K562 (cell line): ENCODE data around the gene KCNMB2. TPM values are rescaled to one million over a fixed set of nuclear protein-coding genes. Genes with fewer than 3 reads are reported as not detected.

ENCODE experiments used
- ATAC-seq: fragments of 200-7000 bp; cut with Tn5 transposase; 3 replicates; pipeline ENCODE4 v1.9.1; 2020; ENCODE audit warnings: moderate library complexity
- BruUV-seq: library from RNA; stranded (reverse); fragments of 400-500 nt; replicated peaks from 2 replicates; lab custom pipeline; 2021; lab: Mats Ljungman, UMichigan
- CTCF ChIA-PET: fragments of 300-600 bp; formaldehyde crosslinking; extraction: SDS; loops from one replicate; lab custom pipeline; 2021; ENCODE audit warnings: low intra/inter-chr PET ratio; lab: Yijun Ruan, JAX
- POLR2A ChIA-PET: fragments of 300-600, 350-650 bp; sonication (Branson Sonifier 250); formaldehyde crosslinking; extraction: SDS; loops from one replicate; lab custom pipeline; 2021; ENCODE audit warnings: antibody characterized with exemption, inconsistent platforms; lab: Yijun Ruan, JAX
- DNase-seq, 4 experiments: peaks; one replicate each; pipeline versions ENCODE4 v3.0.0 to v3.0.0-alpha.2; 2011 to 2018; ENCODE audit warnings: low spot score in 3 of 4, mixed read lengths in 3 of 4; ENCODE audit errors: extremely low read depth in 1 of 4
- FAIRE-seq: peaks from 2 replicates; lab custom pipeline; 2011; peaks lifted over from hg19 to GRCh38; lab: Jason Lieb, UNC
- H2AFZ ChIP-seq: 2 replicates; pipeline ENCODE4 v1.6.0; 2011; ENCODE audit warnings: low read depth, low read length, control low read depth, inconsistent platforms
- H3K27ac ChIP-seq: fragments of 200-600 bp; 3 replicates; pipeline ENCODE4 v1.8.0; 2011; ENCODE audit warnings: low read depth, mild to moderate bottlenecking, control low read depth, inconsistent platforms, low read length, moderate library complexity, mixed read lengths; ENCODE audit errors: extremely low read depth
- H3K27me3 ChIP-seq, 2 experiments: fragments of 300-600 bp in 1 of 2; 2 replicates in 1 of 2; 3 replicates in 1 of 2; pipeline versions ENCODE4 v1.6.0 to v1.8.0; 2011; ENCODE audit warnings: inconsistent platforms in 2 of 2, low read length in 2 of 2, mild to moderate bottlenecking in 1 of 2, mixed read lengths in 1 of 2, moderate library complexity in 1 of 2; ENCODE audit not compliant: control insufficient read depth in 2 of 2, insufficient read depth in 2 of 2
- H3K36me3 ChIP-seq: fragments of 300-600 bp; 3 replicates; pipeline ENCODE4 v1.8.0; 2011; ENCODE audit warnings: mild to moderate bottlenecking, low read length, inconsistent platforms; ENCODE audit not compliant: control insufficient read depth, insufficient read depth
- H3K4me1 ChIP-seq, 2 experiments: fragments of 200-600 bp in 1 of 2; replicated peaks in 1 of 2; 2 replicates in 1 of 2; 3 replicates in 1 of 2; pipeline versions ENCODE4 v1.5.1 to v1.8.0; 2011; ENCODE audit warnings: inconsistent platforms in 2 of 2, low read length in 2 of 2, mild to moderate bottlenecking in 1 of 2, mixed read lengths in 1 of 2, moderate library complexity in 1 of 2; ENCODE audit not compliant: control insufficient read depth in 2 of 2, insufficient read depth in 2 of 2
- H3K4me2 ChIP-seq: 2 replicates; pipeline ENCODE4 v1.6.1; 2011; ENCODE audit warnings: low read length, control low read depth, inconsistent platforms, mixed read lengths; ENCODE audit not compliant: insufficient read depth
- H3K4me3 ChIP-seq: fragments of 200-600 bp; sonication (generic), shearing (Covaris generic); 2 replicates; pipeline ENCODE4 v1.5.1; 2016; ENCODE audit warnings: control low read depth, inconsistent platforms
- H3K79me2 ChIP-seq: fragments of 200-600 bp; 3 replicates; pipeline ENCODE4 v1.8.0; 2011; ENCODE audit warnings: low read length, inconsistent platforms; ENCODE audit not compliant: control insufficient read depth, insufficient read depth
- H3K9ac ChIP-seq, 2 experiments: 2 replicates each; pipeline versions ENCODE4 v1.6.0 to v1.6.1; 2011; ENCODE audit warnings: low read depth in 2 of 2, low read length in 2 of 2, control low read depth in 1 of 2, inconsistent platforms in 1 of 2, mild to moderate bottlenecking in 1 of 2, mixed read lengths in 1 of 2; ENCODE audit not compliant: insufficient read depth in 1 of 2
- H3K9me1 ChIP-seq: one replicate; pipeline ENCODE4 v1.6.0; 2011; ENCODE audit warnings: inconsistent platforms, mild to moderate bottlenecking, low read length, moderate library complexity; ENCODE audit not compliant: control insufficient read depth, insufficient read depth
- H3K9me3 ChIP-seq: replicated peaks from 2 replicates; pipeline ENCODE4 v1.5.1; 2011; ENCODE audit warnings: low read depth, low read length, inconsistent platforms; ENCODE audit not compliant: control insufficient read depth, insufficient read depth
- H4K20me1 ChIP-seq: replicated peaks from 2 replicates; pipeline ENCODE4 v1.6.1; 2011; ENCODE audit warnings: low read length, inconsistent platforms, mixed read lengths; ENCODE audit not compliant: control insufficient read depth, insufficient read depth
- CHD7 ChIP-seq: fragments of 200-600 bp; sonication (generic); IDR thresholded peaks from one replicate; pipeline ENCODE4 v1.6.1; 2012; ENCODE audit warnings: mild to moderate bottlenecking, low read depth, low read length, inconsistent platforms
- ETV1 ChIP-seq: fragments of 450-650 bp; conservative IDR thresholded peaks from 2 replicates; pipeline ENCODE4 v1.6.1; 2016; ENCODE audit warnings: missing genetic modification characterization, control low read depth, low read depth, missing compliant biosample characterization
- IRF2 ChIP-seq: sonication (generic); formaldehyde crosslinking; IDR thresholded peaks from 2 replicates; pipeline ENCODE4 v1.8.1; 2022; ENCODE audit warnings: mild to moderate bottlenecking, missing genetic modification reagents
- MAFG ChIP-seq: fragments of 450-650 bp; conservative IDR thresholded peaks from 2 replicates; pipeline ENCODE4 v1.6.1; 2016; ENCODE audit warnings: missing genetic modification characterization, missing compliant biosample characterization
- NFE2L1 ChIP-seq: fragments of 450-650 bp; IDR thresholded peaks from 2 replicates; pipeline ENCODE4 v1.6.1; 2016; ENCODE audit warnings: missing genetic modification characterization, low read depth, mild to moderate bottlenecking, missing compliant biosample characterization, moderate library complexity, borderline replicate concordance
- POLR2H ChIP-seq: IDR thresholded peaks from 2 replicates; pipeline ENCODE4 v1.6.1; 2016; ENCODE audit warnings: missing genetic modification characterization, low read depth, mild to moderate bottlenecking, control low read depth, missing compliant biosample characterization, moderate library complexity
- TRIM24 ChIP-seq, 2 experiments: fragments of 450-650 bp; IDR thresholded peaks; 2 replicates each; pipeline ENCODE4 v1.6.1; 2016
- ZBTB8A ChIP-seq: fragments of 450-650 bp; IDR thresholded peaks from 2 replicates; pipeline ENCODE4 v1.6.1; 2018; ENCODE audit warnings: mild to moderate bottlenecking, moderate library complexity; ENCODE audit not compliant: partially characterized antibody
- ZNF311 ChIP-seq: fragments of 250-450 bp; sonication (Bioruptor Pico); IDR thresholded peaks from 2 replicates; pipeline ENCODE4 v1.4.0; 2020; ENCODE audit warnings: mild to moderate bottlenecking, moderate library complexity
- ZNF79 ChIP-seq: fragments of 250-450 bp; sonication (Bioruptor Pico); IDR thresholded peaks from 2 replicates; pipeline ENCODE4 v1.4.0; 2020; ENCODE audit warnings: low read depth, mild to moderate bottlenecking, moderate library complexity
- ZZZ3 ChIP-seq: fragments of 450-650 bp; IDR thresholded peaks from 2 replicates; pipeline ENCODE4 v1.6.1; 2016; ENCODE audit warnings: antibody characterized with exemption, mild to moderate bottlenecking, moderate library complexity
- WGBS: fragments of 100-300 bp; shearing (Covaris generic); methylation state at CpG from one replicate; pipeline ENCODE4 v1.1.6; 2016; ENCODE audit warnings: low coverage, mixed read lengths; ENCODE audit not compliant: insufficient coverage; ENCODE audit errors: missing lambda C conversion rate; 5-methylcytosine and 5-hydroxymethylcytosine counted together
- in situ Hi-C: fragments of 300-500 bp; cut with MboI; formaldehyde crosslinking; loops from 4 replicates; pipeline ENCODE4 v1.15.0; 2018; ENCODE audit warnings: inconsistent platforms, mixed read lengths
- intact Hi-C: fragments of 100-400 bp; cut with micrococcal nuclease; formaldehyde crosslinking; loops from 2 replicates; pipeline ENCODE4 v1.14.2; 2022
- polyA plus RNA-seq, 8 experiments: library from polyadenylated mRNA; depleted of rRNA in 4 of 8; stranded (reverse) in 5 of 8; unstranded in 3 of 8; fragments of >200 nt; fragmentation: Nextera tagmentation in 2 of 8; fragmentation: Illumina TruSeq in 1 of 8; extraction: Ambion mirVana in 2 of 8; extraction: Trizol in 1 of 8; gene quantifications; 2 replicates each; pipeline versions ENCODE4 v1.2.1 to v1.2.3, GENCODE V29; 2011 to 2014; ENCODE audit warnings: inconsistent platforms in 1 of 8, missing spikeins in 1 of 8
- total RNA-seq, 7 experiments: library from RNA; depleted of rRNA in 6 of 7; stranded (reverse); fragments of >200 nt in 6 of 7; fragmentation: Illumina TruSeq in 2 of 7; extraction: Trizol in 2 of 7; gene quantifications; 2 replicates each; pipeline versions ENCODE4 v1.2.1 to v1.2.3, GENCODE V29; 2011 to 2021; ENCODE audit warnings: low replicate concordance in 1 of 7

KCNMB2 gene
- total and polyA plus RNA-seq, 9 of the 15 experiments (the other 6 are each of a cell fraction or from before 2014, with no cell fraction given), result 0.04 to 0.15 TPM; not detected in 7

GRCh38 chr3:178560759-178561158, 24.5 kb downstream of the KCNMB2 start:
- H3K36me3 ChIP-seq, result no peaks in the 10 kb centered on the region
- ATAC-seq (no peak), DNase-seq (no peak), FAIRE-seq (no peak)
- H3K79me2 ChIP-seq, result no peaks in the 10 kb centered on the region
- no peak overlapping the region for H3K4me2 ChIP-seq
- no peaks in the 10 kb centered on the region for H4K20me1 ChIP-seq
- in situ Hi-C loops, result no loop called here
- H3K27me3 ChIP-seq, result no peaks in the 10 kb centered on the region
- H3K4me1 ChIP-seq, result no peaks in the 10 kb centered on the region
- WGBS, result 2% methylated on average over 3 of the region's 3 CpGs
- no peak overlapping the region for H3K9ac ChIP-seq
- intact Hi-C loops, result no loop called here
- no peak overlapping the region for H2AFZ ChIP-seq
- CTCF ChIA-PET, result no interaction called here
- no peaks in the 10 kb centered on the region for H3K9me3 ChIP-seq
- POLR2A ChIA-PET, result no interaction called here
- no peaks in the 10 kb centered on the region for H3K9me1 ChIP-seq
- no peak overlapping the region for H3K4me3 ChIP-seq
- no peak overlapping the region for H3K27ac ChIP-seq
- TF ChIP-seq NFE2L1 (tag) (no peak), CHD7 (no peak), ZZZ3 (no peak), TRIM24 (IDR thresholded peaks at IDR 0.05) (no peak), POLR2H (tag) (no peak), MAFG (no peak), ETV1 (tag) (no peak), ZNF79 (CRISPR knock-in tag) (no peak), ZBTB8A (no peak), ZNF311 (CRISPR knock-in tag) (no peak), IRF2 (no peak)
- BruUV-seq, result no TSS peak
